ENCODE data around the gene CROCC2.

DNA sequence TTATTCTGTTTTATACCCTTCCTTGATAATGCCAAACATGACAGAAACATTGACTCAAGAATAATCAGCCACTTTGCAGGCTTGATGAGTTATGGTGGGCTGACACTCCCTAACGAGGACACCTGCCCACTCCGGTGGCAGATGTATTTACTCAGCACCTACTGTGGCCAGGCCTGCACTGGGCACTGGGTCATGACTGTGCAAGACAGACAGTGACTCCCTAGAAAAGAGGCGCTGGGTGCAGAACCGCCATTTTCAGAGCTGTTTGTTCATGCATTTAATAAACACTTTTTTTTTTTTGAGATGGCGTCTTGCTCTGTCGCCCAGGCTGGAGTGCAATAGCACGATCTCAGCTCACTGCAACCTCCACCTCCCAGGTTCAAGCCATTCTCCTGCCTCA, 124.7 kb downstream of the CROCC2 start:
- no peak for TF ChIP-seq CTCF (IDR thresholded peaks at IDR 0.05)
- TF ChIP-seq EZH2 (IDR thresholded peaks at IDR 0.05; ENCODE audit: borderline replicate concordance, insufficient read depth, low read depth, low read length, poor library complexity, severe bottlenecking), result no peak

All from B cell (primary cell).